Naive thymus-derived CD8-positive, alpha-beta T cell (primary cell): ENCODE results near the gene SNRNP40. TPM values are rescaled to one million over a fixed set of nuclear protein-coding genes. Genes with fewer than 3 reads are reported as not detected.
"Not testable (repeated sequence)": the region's sequence is repeated elsewhere in the genome, so short reads cannot be mapped to it uniquely, and the experiment has no call there.

Experiments
- ATAC-seq, 2 donors: fragments of 150-1000 bp; cut with Tn5 transposase in 1 of 2; sonication (Bioruptor Pico), chemical (Tn5 transposase) in 1 of 2; 1 replicate in 1 of 2; 2 replicates in 1 of 2; pipeline ENCODE4 v1.10.0; 2021; ENCODE audit warnings: mild to moderate bottlenecking in 2 of 2, moderate library complexity in 2 of 2
- POLR2A ChIA-PET: fragments of 350-600 bp; sonication (Branson Sonifier 250); formaldehyde crosslinking; loops from one replicate; lab custom pipeline; 2021; ENCODE audit warnings: antibody characterized with exemption; lab: Charles Lee
- DNase-seq, 10 donors: peaks; one replicate each; pipeline versions ENCODE4 v3.0.0 to v3.0.0-alpha.2; 2020 to 2022
- H3K27ac Mint-ChIP-seq, 10 donors: one replicate each; pipeline ENCODE4 v1.8.0; 2020 to 2022; ENCODE audit warnings: mild to moderate bottlenecking in 10 of 10, mixed read lengths in 10 of 10, moderate library complexity in 4 of 10, inconsistent platforms in 1 of 10
- H3K27me3 Mint-ChIP-seq, 5 donors: one replicate each; pipeline ENCODE4 v1.8.0; 2021 to 2022; ENCODE audit warnings: mixed read lengths in 5 of 5
- H3K36me3 Mint-ChIP-seq, 3 donors: one replicate each; pipeline ENCODE4 v1.8.0; 2020 to 2022; ENCODE audit warnings: mixed read lengths in 3 of 3, mild to moderate bottlenecking in 2 of 3, inconsistent platforms in 1 of 3
- H3K4me1 Mint-ChIP-seq, 4 donors: one replicate each; pipeline ENCODE4 v1.8.0; 2021 to 2022; ENCODE audit warnings: mixed read lengths in 4 of 4
- H3K4me3 Mint-ChIP-seq, 10 donors: one replicate each; pipeline ENCODE4 v1.8.0; 2020 to 2022; ENCODE audit warnings: mild to moderate bottlenecking in 10 of 10, mixed read lengths in 10 of 10, moderate library complexity in 6 of 10, inconsistent platforms in 1 of 10
- H3K9me3 Mint-ChIP-seq, 9 donors: one replicate each; pipeline ENCODE4 v1.8.0; 2020 to 2022; ENCODE audit warnings: mixed read lengths in 9 of 9, mild to moderate bottlenecking in 3 of 9, inconsistent platforms in 1 of 9, moderate library complexity in 1 of 9
- polyA plus RNA-seq, 3 donors: library from polyadenylated mRNA; unstranded; fragments of 300-500 nt; fragmentation: Illumina TruSeq; gene quantifications; one replicate each; pipeline ENCODE4 v1.2.3, GENCODE V29; 2021
- total RNA-seq, 8 experiments: library from RNA in 2 of 8; stranded (reverse) in 2 of 8; gene quantifications; one replicate each; pipeline ENCODE4 v1.2.3 and lab custom pipeline; 2021 to 2026

SNRNP40 gene
- total and polyA plus RNA-seq, 5 experiments from 2014 or later = 69.6 to 109 (median 83.9) TPM

- Mint-ChIP-seq H3K4me3 (no peak overlapping the region), H3K4me1 (peaks cover 8 to 25% (median 17%) of the 10 kb centered on the region in 4 donors), H3K27ac (peak overlapping the region in 1 of 10 donors; percentile 33), H3K9me3 (no peaks in the 10 kb centered on the region), H3K27me3 (no peaks in the 10 kb centered on the region), H3K36me3 (peaks cover 8 to 55% (median 34%) of the 10 kb centered on the region in 3 donors)
- ATAC-seq (no peak), DNase-seq (no peak)
- POLR2A ChIA-PET = no interaction called here
Observed at GRCh38 chr1:31308036-31308435, 11.4 kb upstream of the SNRNP40 start.

GRCh38 chr1:31306278-31306677, 9.7 kb upstream of the SNRNP40 start:
- H3K4me1 Mint-ChIP-seq = peaks cover 11 to 27% (median 23%) of the 10 kb centered on the region in 4 donors
- no peak for DNase-seq
- no peak overlapping the region for H3K4me3 Mint-ChIP-seq
- no peak for ATAC-seq
- POLR2A ChIA-PET = no interaction called here
- H3K9me3 Mint-ChIP-seq = no peaks in the 10 kb centered on the region
- no peaks in the 10 kb centered on the region for H3K27me3 Mint-ChIP-seq
- peaks cover 7 to 47% (median 20%) of the 10 kb centered on the region in 3 donors for H3K36me3 Mint-ChIP-seq
- no peak overlapping the region for H3K27ac Mint-ChIP-seq

- Mint-ChIP-seq H3K36me3 (peaks cover 0 to 27% (median 5%) of the 10 kb centered on the region in 3 donors), H3K4me1 (peaks cover 11 to 47% (median 33%) of the 10 kb centered on the region in 4 donors)
- ATAC-seq = no peak
Observed at GRCh38 chr1:31302709-31303441, 6.3 kb upstream of the SNRNP40 start.

GRCh38 chr1:31300193-31300592, 3.6 kb upstream of the SNRNP40 start:
- ATAC-seq (no peak), DNase-seq (no peak)
- H3K4me1 Mint-ChIP-seq = peaks cover 9 to 45% (median 28%) of the 10 kb centered on the region in 4 donors
- H3K9me3 Mint-ChIP-seq = no peaks in the 10 kb centered on the region
- H3K4me3 Mint-ChIP-seq = peak overlapping the region in 1 of 10 donors; percentile 34
- POLR2A ChIA-PET = no interaction called here
- H3K27ac Mint-ChIP-seq = peak overlapping the region in 3 of 10 donors; percentile 39 to 67 (median 54)
- peaks cover 0 to 16% (median 4%) of the 10 kb centered on the region in 3 donors for H3K36me3 Mint-ChIP-seq
- no peaks in the 10 kb centered on the region for H3K27me3 Mint-ChIP-seq

More at GRCh38 chr1:31302709-31303441, 6.3 kb upstream of the SNRNP40 start:
- Mint-ChIP-seq H3K4me3 (no peak overlapping the region), H3K27me3 (no peaks in the 10 kb centered on the region), H3K9me3 (no peaks in the 10 kb centered on the region), H3K27ac (peak overlapping the region in 1 of 10 donors; percentile 28)
- POLR2A ChIA-PET = interaction anchor here (0.7 kb wide), 1 partner anchor 51 kb away, joined by 3 read pairs; no protein-coding TSS in a partner anchor
- DNase-seq = no peak

DNA sequence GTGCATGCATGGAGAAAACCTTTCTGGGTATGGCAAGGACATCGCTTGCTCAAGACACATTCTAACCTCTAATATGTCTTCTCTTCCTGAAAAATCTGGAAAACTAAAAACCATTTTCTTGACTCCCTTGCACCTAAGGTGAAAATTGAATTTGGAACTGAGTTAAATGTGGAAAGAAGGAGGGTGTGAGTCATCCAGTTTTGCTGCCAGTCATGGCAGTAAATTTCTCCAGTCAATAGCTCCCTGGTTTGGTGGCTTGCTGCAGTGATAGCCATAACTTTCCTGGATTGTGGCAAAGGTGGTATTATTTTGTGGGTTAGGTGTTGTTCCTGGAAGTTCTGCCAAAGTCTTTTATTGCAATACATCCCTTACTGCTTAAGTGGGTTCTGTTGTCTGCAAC, 2.8 kb upstream of the SNRNP40 start:
- no peak for DNase-seq
- Mint-ChIP-seq H3K27ac (peak overlapping the region in 1 of 10 donors; percentile 16), H3K36me3 (peaks cover 0 to 17% (median 0%) of the 10 kb centered on the region in 3 donors), H3K4me3 (peak overlapping the region in 7 of 10 donors; percentile 0 to 44 (median 7)), H3K4me1 (peaks cover 9 to 43% (median 30%) of the 10 kb centered on the region in 4 donors), H3K9me3 (no peaks in the 10 kb centered on the region), H3K27me3 (no peaks in the 10 kb centered on the region)
- ATAC-seq = no peak
- POLR2A ChIA-PET = no interaction called here

DNA sequence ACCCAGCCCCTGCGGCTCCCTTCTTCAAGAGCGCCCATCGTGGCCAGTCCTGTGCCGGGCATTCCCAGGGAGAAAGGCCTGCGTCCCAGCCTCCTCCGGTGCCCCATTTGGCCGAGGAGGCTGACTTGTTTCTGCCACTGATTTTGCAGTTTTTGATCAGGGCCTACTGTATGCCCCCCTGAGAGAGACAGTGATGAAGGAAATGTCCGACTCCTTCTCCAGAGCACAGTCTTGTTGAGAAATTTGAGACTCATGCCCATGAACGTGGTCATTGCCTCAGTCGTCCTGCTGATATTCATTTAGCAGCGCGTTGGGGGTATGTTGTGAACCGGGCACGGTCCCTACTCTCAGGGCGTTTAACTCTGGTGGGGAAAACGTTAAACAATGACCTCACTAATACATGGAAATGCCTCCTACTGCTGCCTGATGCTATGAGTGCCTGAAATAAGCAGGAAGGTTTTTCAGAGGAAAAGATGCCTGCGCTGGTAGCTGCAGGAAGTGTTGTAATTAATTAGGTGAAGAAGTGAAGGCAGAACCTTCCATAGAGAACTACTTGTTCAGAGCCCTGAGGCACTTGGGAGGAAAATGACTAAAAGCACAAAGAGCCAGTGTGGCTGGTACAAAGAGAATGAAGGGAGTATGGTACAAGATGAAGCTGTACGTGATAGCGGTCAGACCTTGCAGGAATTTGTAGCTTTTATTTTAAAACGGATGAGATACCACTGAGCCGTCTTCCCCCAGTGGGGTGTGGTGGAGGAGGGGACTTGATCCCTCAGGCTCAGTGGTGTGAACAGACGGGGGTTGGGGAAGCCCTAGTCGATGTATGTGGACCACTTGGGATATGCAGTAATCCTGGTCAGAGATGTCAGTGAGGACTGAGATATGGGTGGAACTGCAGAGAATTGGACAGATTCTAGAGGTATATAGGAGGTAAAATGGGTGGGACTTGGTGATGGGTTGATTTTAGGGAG, 974 bp upstream of the SNRNP40 start:
- ATAC-seq (no peak), DNase-seq (peak in 3 of 10 donors; percentile 3 to 15 (median 6))
- Mint-ChIP-seq H3K4me1 (peaks cover 18 to 47% (median 25%) of the 10 kb centered on the region in 4 donors), H3K27ac (no peak overlapping the region), H3K27me3 (no peaks in the 10 kb centered on the region), H3K4me3 (no peak overlapping the region), H3K36me3 (peaks cover 3 to 26% (median 4%) of the 10 kb centered on the region in 3 donors), H3K9me3 (no peaks in the 10 kb centered on the region)
- POLR2A ChIA-PET = interaction anchor here (1.1 kb wide), 1 partner anchor 579 kb away, joined by 4 read pairs; no protein-coding TSS in a partner anchor

DNA sequence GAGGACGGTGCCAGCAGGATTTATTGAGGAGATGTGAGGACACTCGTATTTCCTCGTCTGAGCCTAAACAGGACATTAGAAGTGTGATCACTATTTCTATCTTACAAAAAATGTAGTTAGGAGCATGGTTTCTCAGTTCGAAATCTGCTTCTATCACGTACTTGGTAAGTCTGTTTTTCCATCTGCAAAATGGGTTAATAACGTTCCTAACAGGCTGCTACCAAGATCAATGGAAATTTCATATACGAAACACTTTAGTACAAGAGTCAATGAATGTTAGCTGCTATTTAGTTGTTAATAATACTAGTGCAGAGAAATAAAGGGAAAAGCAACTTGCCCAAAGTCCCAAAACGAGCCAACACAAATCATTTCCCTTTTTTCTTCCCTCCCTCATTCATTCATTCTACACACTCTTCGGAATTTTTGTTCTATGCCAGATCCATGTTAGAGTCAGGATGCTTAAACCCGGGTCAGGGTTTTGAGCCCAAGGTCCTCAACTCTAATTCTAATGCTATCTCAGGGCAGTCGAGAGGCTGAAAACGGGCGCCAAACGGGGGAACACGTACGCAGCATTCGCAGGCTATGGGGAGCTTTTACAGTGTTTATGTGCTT, 608 bp downstream of the SNRNP40 start:
- POLR2A ChIA-PET = interaction anchor here (1.1 kb wide), 1 partner anchor 577 kb away, joined by 4 read pairs; no protein-coding TSS in a partner anchor
- no peak overlapping the region for H3K4me3 Mint-ChIP-seq
- DNase-seq (no peak), ATAC-seq (no peak)
- H3K9me3 Mint-ChIP-seq = no peaks in the 10 kb centered on the region
- peaks cover 16 to 39% (median 23%) of the 10 kb centered on the region in 4 donors for H3K4me1 Mint-ChIP-seq
- H3K36me3 Mint-ChIP-seq = peaks cover 4 to 34% (median 8%) of the 10 kb centered on the region in 3 donors
- no peaks in the 10 kb centered on the region for H3K27me3 Mint-ChIP-seq
- peak overlapping the region in 1 of 10 donors; percentile 89 for H3K27ac Mint-ChIP-seq

GRCh38 chr1:31289021-31289420, 7.6 kb downstream of the SNRNP40 start:
- DNase-seq (no peak), ATAC-seq (no peak)
- Mint-ChIP-seq H3K27ac (peak overlapping the region in 1 of 10 donors; percentile 2), H3K27me3 (no peaks in the 10 kb centered on the region), H3K4me1 (peaks cover 0 to 18% (median 12%) of the 10 kb centered on the region in 4 donors), H3K4me3 (no peak overlapping the region), H3K9me3 (no peaks in the 10 kb centered on the region), H3K36me3 (peaks cover 4 to 93% (median 16%) of the 10 kb centered on the region in 3 donors)
- POLR2A ChIA-PET = no interaction called here

DNA sequence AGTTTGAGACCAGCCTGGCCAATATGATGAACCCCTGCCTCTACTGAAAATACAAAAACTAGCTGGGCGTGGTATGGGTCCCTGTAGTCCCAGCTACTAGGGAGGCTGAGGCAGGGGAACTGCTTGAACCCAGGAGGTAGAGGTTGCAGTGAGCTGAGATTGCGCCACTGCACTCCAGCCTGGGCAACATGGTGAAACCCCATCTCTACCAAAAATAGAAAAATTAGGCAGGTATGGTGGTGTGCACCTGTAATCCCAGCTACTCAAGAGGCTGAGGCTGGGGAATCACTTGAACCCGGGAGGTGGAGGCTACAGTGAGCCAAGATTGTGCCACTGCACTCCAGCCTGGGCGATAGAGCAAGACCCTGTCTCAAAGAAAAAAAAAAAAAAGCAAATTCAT, 8.8 kb downstream of the SNRNP40 start:
- DNase-seq, ATAC-seq, H3K4me3 Mint-ChIP-seq, POLR2A ChIA-PET, H3K27me3 Mint-ChIP-seq, H3K9me3 Mint-ChIP-seq, H3K27ac Mint-ChIP-seq: not testable (repeated sequence)
- Mint-ChIP-seq H3K36me3 (peaks cover 1 to 92% (median 16%) of the 10 kb centered on the region in 3 donors), H3K4me1 (peaks cover 0 to 12% (median 7%) of the 10 kb centered on the region in 4 donors)

DNA sequence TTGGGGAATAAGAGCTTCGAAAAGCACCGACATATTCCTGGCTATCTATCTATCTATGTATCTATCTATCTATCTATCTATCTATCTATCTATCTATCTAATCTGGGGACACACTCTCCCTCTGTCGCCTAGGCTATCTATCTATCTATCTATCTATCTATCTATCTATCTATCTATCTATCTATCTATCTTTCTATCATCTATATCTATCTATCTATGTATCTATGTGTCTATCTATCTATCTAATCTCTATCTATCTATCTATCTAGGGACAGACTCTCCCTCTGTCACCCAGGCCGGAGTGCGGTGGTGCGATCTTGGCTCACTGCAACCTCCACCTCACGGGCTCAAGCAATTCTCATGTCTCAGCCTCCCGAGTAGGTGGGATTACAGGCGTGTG, 14.2 kb downstream of the SNRNP40 start:
- Mint-ChIP-seq H3K27ac (peak overlapping the region in 1 of 10 donors; percentile 92), H3K4me1 (peaks cover 0 to 16% (median 11%) of the 10 kb centered on the region in 4 donors), H3K36me3 (peaks cover 5 to 91% (median 25%) of the 10 kb centered on the region in 3 donors)
- ATAC-seq, DNase-seq, H3K27me3 Mint-ChIP-seq, H3K4me3 Mint-ChIP-seq, H3K9me3 Mint-ChIP-seq, POLR2A ChIA-PET: not testable (repeated sequence)

GRCh38 chr1:31273619-31274018, 23.0 kb downstream of the SNRNP40 start:
- no peaks in the 10 kb centered on the region for H3K9me3 Mint-ChIP-seq
- peaks cover 6 to 89% (median 30%) of the 10 kb centered on the region in 3 donors for H3K36me3 Mint-ChIP-seq
- no peak overlapping the region for H3K4me3 Mint-ChIP-seq
- no peaks in the 10 kb centered on the region for H3K27me3 Mint-ChIP-seq
- ATAC-seq (no peak), DNase-seq (no peak)
- peaks cover 3 to 19% (median 8%) of the 10 kb centered on the region in 4 donors for H3K4me1 Mint-ChIP-seq
- POLR2A ChIA-PET = no interaction called here
- peak overlapping the region in 4 of 10 donors; percentile 34 to 76 (median 49) for H3K27ac Mint-ChIP-seq

GRCh38 chr1:31272369-31272768, 24.2 kb downstream of the SNRNP40 start:
- Mint-ChIP-seq H3K4me1 (peaks cover 3 to 16% (median 6%) of the 10 kb centered on the region in 4 donors), H3K4me3 (no peak overlapping the region), H3K9me3 (no peaks in the 10 kb centered on the region), H3K27ac (no peak overlapping the region), H3K27me3 (no peaks in the 10 kb centered on the region), H3K36me3 (peaks cover 3 to 89% (median 27%) of the 10 kb centered on the region in 3 donors)
- POLR2A ChIA-PET = no interaction called here
- ATAC-seq (no peak), DNase-seq (no peak)
